GM12865 (cell line): ENCODE results near the gene TRIO.

Experiments used
- DNase-seq: peaks from one replicate; pipeline ENCODE4 v3.0.0; 2010; ENCODE audit warnings: low read depth
- H3K4me3 ChIP-seq: 2 replicates; pipeline ENCODE4 v1.5.1; 2011; ENCODE audit warnings: mild to moderate bottlenecking, low read depth, low read length, control low read depth
- CTCF ChIP-seq: IDR thresholded peaks from 2 replicates; pipeline ENCODE4 v1.5.1; 2011; ENCODE audit warnings: low read length, control low read depth, low read depth, inconsistent platforms; ENCODE audit not compliant: insufficient read depth; ENCODE audit errors: missing control alignments

Gene TRIO

GRCh38 chr5:14455814-14456321 lies 312.7 kb downstream of the TRIO start:
- TF ChIP-seq CTCF, result no peak
- H3K4me3 ChIP-seq, result no peak overlapping the region
- DNase-seq, result no peak

- DNase-seq, result no peak
- TF ChIP-seq CTCF, result no peak
- H3K4me3 ChIP-seq, result no peak overlapping the region
Measured at GRCh38 chr5:14457476-14457875, 314.3 kb downstream of the TRIO start.

- H3K4me3 ChIP-seq, result no peak overlapping the region
- no peak for DNase-seq
Measured at GRCh38 chr5:14458414-14458813, 315.3 kb downstream of the TRIO start.

GRCh38 chr5:14460844-14461398 lies 317.8 kb downstream of the TRIO start:
- no peak for TF ChIP-seq CTCF
- DNase-seq, result no peak
- no peak overlapping the region for H3K4me3 ChIP-seq

More at GRCh38 chr5:14458414-14458813, 315.3 kb downstream of the TRIO start:
- no peak for TF ChIP-seq CTCF

GRCh38 chr5:14462681-14463080 lies 319.5 kb downstream of the TRIO start:
- no peak overlapping the region for H3K4me3 ChIP-seq
- TF ChIP-seq CTCF, result no peak
- no peak for DNase-seq

- H3K4me3 ChIP-seq, result no peak overlapping the region
- DNase-seq, result no peak
- TF ChIP-seq CTCF, result no peak
Measured at GRCh38 chr5:14463629-14464028, 320.5 kb downstream of the TRIO start.

- no peak overlapping the region for H3K4me3 ChIP-seq
- no peak for TF ChIP-seq CTCF
- DNase-seq, result no peak
Measured at GRCh38 chr5:14464096-14464495, 321.0 kb downstream of the TRIO start.
